AG04450 (cell line): ENCODE data around the gene ACKR3. TPM values are rescaled to one million over a fixed set of nuclear protein-coding genes. Genes with fewer than 3 reads are reported as not detected.

Experiments
- CTCF ChIA-PET: fragments of 300-600, 350-600 bp; formaldehyde crosslinking; extraction: SDS; loops from one replicate; lab custom pipeline; 2022; ENCODE audit warnings: antibody characterized with exemption, inconsistent platforms; lab: Charles Lee
- POLR2A ChIA-PET: fragments of 350-600 bp; formaldehyde crosslinking; extraction: SDS; loops from one replicate; lab custom pipeline; 2021; ENCODE audit warnings: antibody characterized with exemption, inconsistent platforms; lab: Yijun Ruan, JAX
- DNase-seq: peaks from one replicate; pipeline ENCODE4 v3.0.0-alpha.2; 2011; ENCODE audit warnings: low read depth, low spot score
- H3K27ac ChIP-seq: one replicate; pipeline ENCODE4 v1.5.1; 2012; ENCODE audit warnings: low read depth, low read length, control low read depth
- H3K27me3 ChIP-seq: one replicate; pipeline ENCODE4 v1.6.0; 2012; ENCODE audit warnings: low read length; ENCODE audit not compliant: control insufficient read depth, insufficient read depth
- H3K4me3 ChIP-seq: 2 replicates; pipeline ENCODE4 v1.5.1; 2011; ENCODE audit warnings: mild to moderate bottlenecking, low read depth, low read length, control low read depth
- H3K9me3 ChIP-seq: 2 replicates; pipeline ENCODE4 v1.5.1; 2012; ENCODE audit warnings: low read length; ENCODE audit not compliant: control insufficient read depth, insufficient read depth
- CTCF ChIP-seq: IDR thresholded peaks from 2 replicates; pipeline ENCODE4 v1.5.1; 2011; ENCODE audit warnings: low read depth, low read length, control low read depth, inconsistent platforms
- polyA plus RNA-seq: library from polyadenylated mRNA; depleted of rRNA; stranded (reverse); fragments of >200 nt; gene quantifications from 2 replicates; pipeline ENCODE4 v1.2.3, GENCODE V29; 2011

The ACKR3 gene
- polyA plus RNA-seq, 1 experiment = 0.07 TPM

DNA sequence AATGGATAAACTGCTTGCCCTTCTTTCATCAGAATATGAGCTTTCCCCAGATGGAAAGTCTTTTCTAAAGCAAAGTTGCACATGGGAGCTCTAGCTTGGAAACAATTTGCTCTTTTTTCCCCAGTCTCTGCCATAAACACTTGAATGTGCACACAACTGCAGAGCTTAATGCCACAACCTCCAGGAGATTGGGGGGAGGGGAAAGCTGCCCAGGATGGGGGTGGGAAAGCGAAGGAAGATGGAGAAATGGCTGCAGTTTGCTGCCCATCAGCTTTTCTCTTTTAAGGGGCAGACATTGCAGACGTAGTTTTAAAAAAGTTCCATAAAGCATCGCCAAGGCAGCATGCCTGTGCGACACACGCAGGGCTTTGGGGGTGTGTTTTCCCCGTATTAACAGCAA is 1.5 kb downstream of the ACKR3 start:
- Histone ChIP-seq H3K27me3 (peaks cover 29% of the 10 kb centered on the region), H3K27ac (no peak overlapping the region), H3K9me3 (no peaks in the 10 kb centered on the region), H3K4me3 (no peak overlapping the region)
- no peak for DNase-seq
- ChIA-PET POLR2A (no interaction called here), CTCF (no interaction called here)
- TF ChIP-seq CTCF = no peak

- Histone ChIP-seq H3K27me3 (peaks cover 24% of the 10 kb centered on the region), H3K27ac (no peak overlapping the region), H3K4me3 (no peak overlapping the region), H3K9me3 (peaks cover 2% of the 10 kb centered on the region; the same call in 1 of the 2 replicates)
- no peak for DNase-seq
- ChIA-PET CTCF (no interaction called here), POLR2A (no interaction called here)
- TF ChIP-seq CTCF = no peak
These were observed 2.9 kb downstream of the ACKR3 start for GRCh38 chr2:236572482-236572881.

DNA sequence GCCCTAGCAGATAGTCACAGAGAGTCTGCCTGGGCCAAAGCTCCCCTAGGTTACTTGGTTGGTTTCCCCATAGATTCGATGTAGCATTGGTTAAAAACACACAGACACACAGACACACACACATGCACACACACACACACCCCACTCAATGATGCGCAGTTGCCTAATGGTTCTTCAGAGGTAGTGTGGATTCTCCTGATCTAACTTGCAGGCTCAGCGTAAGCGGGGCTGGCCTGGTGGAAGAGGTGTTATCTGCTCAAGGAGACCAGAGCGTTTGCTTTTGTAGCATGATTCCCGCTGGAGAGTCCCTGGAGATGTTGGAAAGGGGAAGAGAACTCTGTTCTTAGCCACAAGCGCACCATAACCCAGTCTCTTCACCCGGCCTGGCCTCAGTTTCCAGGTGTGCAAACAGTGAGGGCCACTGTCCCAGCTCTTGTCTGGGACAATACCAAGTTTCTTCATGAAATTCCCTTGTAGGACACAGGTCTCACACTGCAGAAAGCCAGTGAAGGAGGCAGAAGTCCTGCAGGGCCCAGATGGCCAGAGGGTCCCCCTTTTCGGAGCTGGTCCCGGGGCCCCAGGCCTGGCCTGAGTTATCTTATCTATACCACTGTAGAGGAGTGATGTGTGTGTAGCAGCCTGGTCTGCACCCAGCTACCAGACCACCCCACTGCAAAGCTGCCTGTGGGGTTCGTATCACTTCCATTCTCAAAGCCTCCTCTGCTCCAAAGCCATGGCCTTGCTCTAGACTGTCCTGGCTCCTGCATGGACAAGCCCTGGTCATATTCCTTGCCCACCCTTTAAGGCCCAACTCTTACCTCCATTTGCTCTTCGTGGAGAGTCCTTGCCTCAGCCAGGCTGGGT is 3.7 kb downstream of the ACKR3 start:
- Histone ChIP-seq H3K9me3 (peaks cover 10% of the 10 kb centered on the region; the same call in 1 of the 2 replicates), H3K4me3 (no peak overlapping the region), H3K27ac (no peak overlapping the region), H3K27me3 (peaks cover 18% of the 10 kb centered on the region)
- TF ChIP-seq CTCF = no peak
- DNase-seq = no peak
- ChIA-PET POLR2A (no interaction called here), CTCF (no interaction called here)

DNA sequence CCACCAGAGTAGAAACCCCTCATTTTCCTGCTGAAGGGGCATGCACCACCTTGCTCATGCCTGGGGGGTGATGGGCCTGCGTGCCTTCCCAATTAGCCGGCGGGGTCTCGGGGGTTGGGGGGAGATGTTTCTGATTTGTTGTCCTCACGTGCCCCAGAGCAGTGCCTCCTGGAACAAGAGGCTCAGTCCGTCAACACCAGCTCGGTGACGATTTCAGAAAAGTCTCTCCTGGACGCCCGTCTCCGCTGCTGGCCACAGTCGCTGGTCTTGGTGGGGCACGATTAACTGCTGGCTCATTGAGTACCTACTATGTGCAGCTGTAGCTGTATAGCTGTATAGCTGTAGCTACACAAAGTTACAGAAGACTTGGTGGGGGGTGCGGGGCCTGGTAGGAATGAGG is 4.4 kb downstream of the ACKR3 start:
- ChIA-PET POLR2A (no interaction called here), CTCF (no interaction called here)
- no peak overlapping the region for H3K27ac ChIP-seq
- peaks cover 14% of the 10 kb centered on the region for H3K27me3 ChIP-seq
- H3K4me3 ChIP-seq = no peak overlapping the region
- no peak for DNase-seq
- peaks cover 12% of the 10 kb centered on the region; the same call in 1 of the 2 replicates for H3K9me3 ChIP-seq
- no peak for TF ChIP-seq CTCF

DNA sequence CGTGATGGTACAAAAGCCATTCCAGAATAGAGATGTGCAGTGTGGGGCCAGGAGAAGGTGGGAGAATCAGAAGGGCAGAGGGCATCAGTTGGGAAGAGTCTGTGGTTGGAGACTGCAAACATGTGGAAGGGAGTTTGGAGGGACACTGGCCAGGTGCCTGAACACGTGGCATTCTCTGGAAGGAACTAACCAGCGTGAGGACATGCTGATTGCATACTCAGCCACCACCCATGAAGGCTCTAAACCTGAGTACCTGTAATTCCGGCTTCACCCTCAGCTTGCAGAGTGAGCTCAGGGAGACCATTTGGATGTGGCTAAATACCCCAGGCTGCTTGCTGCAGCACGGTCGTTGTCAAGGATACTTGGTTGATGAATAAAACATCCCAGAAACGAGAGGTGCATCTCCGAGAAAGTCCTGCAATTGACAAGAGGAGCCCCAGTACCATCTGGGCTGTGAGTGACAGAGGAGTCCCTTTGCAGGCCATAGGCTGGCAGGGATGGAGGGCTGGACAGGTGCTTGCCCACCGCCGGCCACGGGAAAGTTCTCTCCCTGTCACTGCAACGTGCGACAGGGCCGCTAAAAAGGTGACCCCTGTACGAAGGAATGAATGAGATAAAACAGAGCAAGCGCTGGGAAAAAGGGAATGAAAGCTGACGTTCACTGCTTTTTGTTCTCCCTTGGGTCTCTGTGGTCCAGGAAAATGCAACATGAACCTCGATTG is 5.0 kb downstream of the ACKR3 start:
- no peak for TF ChIP-seq CTCF
- no peak overlapping the region for H3K27ac ChIP-seq
- no peak overlapping the region for H3K4me3 ChIP-seq
- CTCF ChIA-PET = no interaction called here
- DNase-seq = no peak
- peaks cover 12% of the 10 kb centered on the region; the same call in 1 of the 2 replicates for H3K9me3 ChIP-seq
- POLR2A ChIA-PET = no interaction called here
- peaks cover 14% of the 10 kb centered on the region for H3K27me3 ChIP-seq
